ENCODE measurements around the gene SPATA18.

DNA sequence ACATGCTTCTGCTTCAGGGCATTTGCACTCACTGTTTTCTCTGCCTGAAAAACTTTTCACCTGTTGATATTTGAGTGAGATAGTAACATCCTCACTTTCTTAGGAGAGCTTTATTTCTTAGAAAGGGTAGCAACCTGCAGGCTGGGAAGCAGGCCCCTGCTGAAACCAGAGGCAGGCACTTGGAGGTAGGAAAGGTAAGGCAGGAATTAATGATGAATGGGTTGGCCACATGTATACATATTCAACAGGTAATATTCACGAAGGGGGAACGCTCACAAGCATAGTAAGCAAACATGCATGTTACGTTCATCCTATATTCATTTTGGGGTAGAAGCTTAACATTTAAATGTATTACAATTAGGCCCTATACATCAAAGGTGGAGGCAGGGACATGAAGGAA is 3.1 kb downstream of the SPATA18 start:
- TF ChIP-seq, protein P1, sequence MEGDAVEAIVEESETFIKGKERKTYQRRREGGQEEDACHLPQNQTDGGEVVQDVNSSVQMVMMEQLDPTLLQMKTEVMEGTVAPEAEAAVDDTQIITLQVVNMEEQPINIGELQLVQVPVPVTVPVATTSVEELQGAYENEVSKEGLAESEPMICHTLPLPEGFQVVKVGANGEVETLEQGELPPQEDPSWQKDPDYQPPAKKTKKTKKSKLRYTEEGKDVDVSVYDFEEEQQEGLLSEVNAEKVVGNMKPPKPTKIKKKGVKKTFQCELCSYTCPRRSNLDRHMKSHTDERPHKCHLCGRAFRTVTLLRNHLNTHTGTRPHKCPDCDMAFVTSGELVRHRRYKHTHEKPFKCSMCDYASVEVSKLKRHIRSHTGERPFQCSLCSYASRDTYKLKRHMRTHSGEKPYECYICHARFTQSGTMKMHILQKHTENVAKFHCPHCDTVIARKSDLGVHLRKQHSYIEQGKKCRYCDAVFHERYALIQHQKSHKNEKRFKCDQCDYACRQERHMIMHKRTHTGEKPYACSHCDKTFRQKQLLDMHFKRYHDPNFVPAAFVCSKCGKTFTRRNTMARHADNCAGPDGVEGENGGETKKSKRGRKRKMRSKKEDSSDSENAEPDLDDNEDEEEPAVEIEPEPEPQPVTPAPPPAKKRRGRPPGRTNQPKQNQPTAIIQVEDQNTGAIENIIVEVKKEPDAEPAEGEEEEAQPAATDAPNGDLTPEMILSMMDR (IDR thresholded peaks at IDR 0.05): no peak
- TF ChIP-seq POLR2AphosphoS5 (IDR thresholded peaks at IDR 0.05): no peak
- TF ChIP-seq POLR2A (IDR thresholded peaks at IDR 0.05): no peak

All from sigmoid colon (tissue), 4 donors.